ENCODE results near the gene CEP95. TPM values are rescaled to one million over a fixed set of nuclear protein-coding genes. Genes with fewer than 3 reads are reported as not detected.

The CEP95 gene
- total and polyA plus RNA-seq, 2 of the 13 experiments (the other 11 are each of a cell fraction or from before 2014, with no cell fraction given), result 65.9 to 68.8 TPM

DNA sequence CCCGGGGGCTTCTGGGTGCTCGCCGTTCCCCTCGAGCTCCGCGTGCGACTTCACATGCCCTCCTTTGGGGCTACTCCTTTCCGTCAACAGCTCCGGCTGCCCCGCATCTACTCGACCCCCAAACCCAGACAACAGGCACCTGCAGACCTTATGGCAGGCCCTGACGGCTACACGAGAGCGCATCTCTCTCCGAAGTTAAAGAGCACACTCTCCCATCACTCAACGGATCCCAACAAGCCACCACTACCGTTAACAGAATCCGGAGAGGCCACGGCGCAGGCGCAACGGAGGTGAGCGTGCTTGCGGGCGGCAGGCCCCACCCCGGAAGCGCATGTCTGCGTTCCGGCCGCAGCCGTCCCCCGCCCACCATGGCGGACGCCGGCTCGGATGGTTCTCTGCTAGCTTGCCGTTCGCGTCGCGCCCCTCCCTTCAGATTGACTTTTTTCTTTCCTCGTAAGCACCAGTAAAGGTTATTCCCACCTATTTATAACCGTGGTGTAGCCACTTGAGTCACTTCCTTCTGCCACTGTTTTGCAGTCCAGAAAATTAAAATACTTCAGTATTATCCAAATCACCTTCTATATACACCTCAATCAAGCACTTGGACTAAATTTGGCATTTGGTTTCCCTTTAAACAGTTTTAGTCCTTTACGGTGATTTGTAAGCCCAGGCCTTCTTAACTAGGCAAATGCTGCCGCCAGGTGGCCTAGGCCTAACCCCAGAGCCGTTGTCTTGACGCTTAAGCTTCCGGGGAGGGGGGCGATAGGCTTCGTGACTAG lies 9.8 kb upstream of the CEP95 start, which contains the start of gene POLG2 (continued):
- TF ChIP-seq, protein P1, sequence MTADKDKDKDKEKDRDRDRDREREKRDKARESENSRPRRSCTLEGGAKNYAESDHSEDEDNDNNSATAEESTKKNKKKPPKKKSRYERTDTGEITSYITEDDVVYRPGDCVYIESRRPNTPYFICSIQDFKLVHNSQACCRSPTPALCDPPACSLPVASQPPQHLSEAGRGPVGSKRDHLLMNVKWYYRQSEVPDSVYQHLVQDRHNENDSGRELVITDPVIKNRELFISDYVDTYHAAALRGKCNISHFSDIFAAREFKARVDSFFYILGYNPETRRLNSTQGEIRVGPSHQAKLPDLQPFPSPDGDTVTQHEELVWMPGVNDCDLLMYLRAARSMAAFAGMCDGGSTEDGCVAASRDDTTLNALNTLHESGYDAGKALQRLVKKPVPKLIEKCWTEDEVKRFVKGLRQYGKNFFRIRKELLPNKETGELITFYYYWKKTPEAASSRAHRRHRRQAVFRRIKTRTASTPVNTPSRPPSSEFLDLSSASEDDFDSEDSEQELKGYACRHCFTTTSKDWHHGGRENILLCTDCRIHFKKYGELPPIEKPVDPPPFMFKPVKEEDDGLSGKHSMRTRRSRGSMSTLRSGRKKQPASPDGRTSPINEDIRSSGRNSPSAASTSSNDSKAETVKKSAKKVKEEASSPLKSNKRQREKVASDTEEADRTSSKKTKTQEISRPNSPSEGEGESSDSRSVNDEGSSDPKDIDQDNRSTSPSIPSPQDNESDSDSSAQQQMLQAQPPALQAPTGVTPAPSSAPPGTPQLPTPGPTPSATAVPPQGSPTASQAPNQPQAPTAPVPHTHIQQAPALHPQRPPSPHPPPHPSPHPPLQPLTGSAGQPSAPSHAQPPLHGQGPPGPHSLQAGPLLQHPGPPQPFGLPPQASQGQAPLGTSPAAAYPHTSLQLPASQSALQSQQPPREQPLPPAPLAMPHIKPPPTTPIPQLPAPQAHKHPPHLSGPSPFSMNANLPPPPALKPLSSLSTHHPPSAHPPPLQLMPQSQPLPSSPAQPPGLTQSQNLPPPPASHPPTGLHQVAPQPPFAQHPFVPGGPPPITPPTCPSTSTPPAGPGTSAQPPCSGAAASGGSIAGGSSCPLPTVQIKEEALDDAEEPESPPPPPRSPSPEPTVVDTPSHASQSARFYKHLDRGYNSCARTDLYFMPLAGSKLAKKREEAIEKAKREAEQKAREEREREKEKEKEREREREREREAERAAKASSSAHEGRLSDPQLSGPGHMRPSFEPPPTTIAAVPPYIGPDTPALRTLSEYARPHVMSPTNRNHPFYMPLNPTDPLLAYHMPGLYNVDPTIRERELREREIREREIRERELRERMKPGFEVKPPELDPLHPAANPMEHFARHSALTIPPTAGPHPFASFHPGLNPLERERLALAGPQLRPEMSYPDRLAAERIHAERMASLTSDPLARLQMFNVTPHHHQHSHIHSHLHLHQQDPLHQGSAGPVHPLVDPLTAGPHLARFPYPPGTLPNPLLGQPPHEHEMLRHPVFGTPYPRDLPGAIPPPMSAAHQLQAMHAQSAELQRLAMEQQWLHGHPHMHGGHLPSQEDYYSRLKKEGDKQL (CRISPR knock-in tag; IDR thresholded peaks at IDR 0.05; ENCODE audit: low read depth), result no peak; the same call in 1 of the 2 replicates
- TF ChIP-seq RBAK (CRISPR knock-in tag; IDR thresholded peaks at IDR 0.05), result no peak
- peak; percentile 87 for TF ChIP-seq ZFX (CRISPR knock-in tag; IDR thresholded peaks at IDR 0.05; ENCODE audit: low read depth)
- TF ChIP-seq ZNF317 (CRISPR knock-in tag; IDR thresholded peaks at IDR 0.05), result peak; percentile 88
- TF ChIP-seq NFYC (CRISPR knock-in tag; IDR thresholded peaks at IDR 0.05), result no peak
- TF ChIP-seq SUZ12 (IDR thresholded peaks at IDR 0.05; ENCODE audit: low read depth, low read length), result peak; percentile 13; the same call in 1 of the 2 replicates
- TF ChIP-seq ZBTB7A (CRISPR knock-in tag; IDR thresholded peaks at IDR 0.05), result peak; percentile 57; the same call in 1 of the 2 replicates
- no peak for TF ChIP-seq PBX3 (CRISPR knock-in tag; IDR thresholded peaks at IDR 0.05; ENCODE audit: borderline replicate concordance)
- peak; percentile 89 for TF ChIP-seq ZNF253 (CRISPR knock-in tag; IDR thresholded peaks at IDR 0.05; ENCODE audit: borderline replicate concordance)
- TF ChIP-seq, protein P2, sequence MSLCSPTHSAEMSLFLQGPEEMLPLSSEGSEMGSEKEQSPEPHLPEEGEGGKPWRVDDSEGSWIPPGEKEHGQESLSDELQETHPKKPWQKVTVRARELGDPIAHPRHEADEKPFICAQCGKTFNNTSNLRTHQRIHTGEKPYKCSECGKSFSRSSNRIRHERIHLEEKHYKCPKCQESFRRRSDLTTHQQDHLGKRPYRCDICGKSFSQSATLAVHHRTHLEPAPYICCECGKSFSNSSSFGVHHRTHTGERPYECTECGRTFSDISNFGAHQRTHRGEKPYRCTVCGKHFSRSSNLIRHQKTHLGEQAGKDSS (CRISPR knock-in tag; IDR thresholded peaks at IDR 0.05; ENCODE audit: borderline replicate concordance, low read depth), result peak; percentile 81
- TF ChIP-seq ZNF414 (CRISPR knock-in tag; IDR thresholded peaks at IDR 0.05), result peak; percentile 89
- 0 out of 2 replicates have a peak, but pooled peaks have one; percentile 2 for TF ChIP-seq ZNF121 (CRISPR knock-in tag; IDR thresholded peaks at IDR 0.05)
- TF ChIP-seq HCFC1 (IDR thresholded peaks at IDR 0.05; ENCODE audit: low read depth, low read length), result peak; percentile 39; the same call in 1 of the 2 replicates
- TF ChIP-seq, protein P3, sequence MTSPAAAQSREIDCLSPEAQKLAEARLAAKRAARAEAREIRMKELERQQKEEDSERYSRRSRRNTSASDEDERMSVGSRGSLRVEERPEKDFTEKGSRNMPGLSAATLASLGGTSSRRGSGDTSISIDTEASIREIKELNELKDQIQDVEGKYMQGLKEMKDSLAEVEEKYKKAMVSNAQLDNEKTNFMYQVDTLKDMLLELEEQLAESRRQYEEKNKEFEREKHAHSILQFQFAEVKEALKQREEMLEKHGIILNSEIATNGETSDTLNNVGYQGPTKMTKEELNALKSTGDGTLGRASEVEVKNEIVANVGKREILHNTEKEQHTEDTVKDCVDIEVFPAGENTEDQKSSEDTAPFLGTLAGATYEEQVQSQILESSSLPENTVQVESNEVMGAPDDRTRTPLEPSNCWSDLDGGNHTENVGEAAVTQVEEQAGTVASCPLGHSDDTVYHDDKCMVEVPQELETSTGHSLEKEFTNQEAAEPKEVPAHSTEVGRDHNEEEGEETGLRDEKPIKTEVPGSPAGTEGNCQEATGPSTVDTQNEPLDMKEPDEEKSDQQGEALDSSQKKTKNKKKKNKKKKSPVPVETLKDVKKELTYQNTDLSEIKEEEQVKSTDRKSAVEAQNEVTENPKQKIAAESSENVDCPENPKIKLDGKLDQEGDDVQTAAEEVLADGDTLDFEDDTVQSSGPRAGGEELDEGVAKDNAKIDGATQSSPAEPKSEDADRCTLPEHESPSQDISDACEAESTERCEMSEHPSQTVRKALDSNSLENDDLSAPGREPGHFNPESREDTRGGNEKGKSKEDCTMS (CRISPR knock-in tag; conservative IDR thresholded peaks at IDR 0.05), result no peak; the same call in 1 of the 2 replicates
- TF ChIP-seq SNAPC2 (CRISPR knock-in tag; IDR thresholded peaks at IDR 0.05), result peak; percentile 85; the same call in 1 of the 2 replicates
- peak; percentile 46; the same call in 1 of the 2 replicates for TF ChIP-seq ZNF766 (CRISPR knock-in tag; IDR thresholded peaks at IDR 0.05; ENCODE audit: borderline replicate concordance)
- no peak for TF ChIP-seq TEAD2 (CRISPR knock-in tag; IDR thresholded peaks at IDR 0.05)
- TF ChIP-seq RAD51 (IDR thresholded peaks at IDR 0.05; ENCODE audit: borderline replicate concordance), result no peak

Measured in HepG2 (cell line).